Endothelial cell of umbilical vein (primary cell): ENCODE results near the gene BRSK1. TPM values are rescaled to one million over a fixed set of nuclear protein-coding genes. Genes with fewer than 3 reads are reported as not detected.
A peak's percentile ranks its signal among the peaks of the same experiment; 100 is the strongest.

Source experiments
- BruUV-seq: library from RNA; stranded (reverse); fragments of 400-500 nt; replicated peaks from 2 replicates; lab custom pipeline; 2021; lab: Mats Ljungman, UMichigan
- CTCF ChIA-PET: fragments of 300-600, 350-600 bp; sonication (Branson Sonifier 250); formaldehyde crosslinking; loops from one replicate; lab custom pipeline; 2021; ENCODE audit warnings: antibody characterized with exemption, inconsistent platforms; lab: Charles Lee
- POLR2A ChIA-PET: fragments of 300-600, 350-600 bp; sonication (Branson Sonifier 250); formaldehyde crosslinking; loops from one replicate; lab custom pipeline; 2021; ENCODE audit warnings: antibody characterized with exemption, inconsistent platforms; lab: Charles Lee
- DNase-seq: peaks from one replicate; pipeline ENCODE4 v3.0.0-alpha.2; 2011; ENCODE audit warnings: low read depth, low spot score
- FAIRE-seq: peaks from 2 replicates; lab custom pipeline; 2011; peaks lifted over from hg19 to GRCh38; lab: Jason Lieb, UNC
- H2AFZ ChIP-seq: 2 replicates; pipeline ENCODE4 v1.6.0; 2012; ENCODE audit warnings: low read depth, low read length, control low read depth, inconsistent platforms
- H3K27ac ChIP-seq: 2 replicates; pipeline ENCODE4 v1.5.1; 2011; ENCODE audit warnings: low read depth, mild to moderate bottlenecking, control low read depth, low read length, moderate library complexity; ENCODE audit not compliant: insufficient read depth
- H3K27me3 ChIP-seq, 2 experiments: 2 replicates each; pipeline versions ENCODE4 v1.6.0 to v1.6.1; 2011; ENCODE audit warnings: low read length in 2 of 2, mixed read lengths in 1 of 2; ENCODE audit not compliant: control insufficient read depth in 2 of 2, insufficient read depth in 2 of 2
- H3K36me3 ChIP-seq, 2 experiments: 2 replicates in 1 of 2; 3 replicates in 1 of 2; pipeline ENCODE4 v1.5.1; 2011; ENCODE audit warnings: low read length in 2 of 2, mild to moderate bottlenecking in 1 of 2, moderate library complexity in 1 of 2; ENCODE audit not compliant: control insufficient read depth in 2 of 2, insufficient read depth in 2 of 2; ENCODE audit errors: extremely low read depth in 1 of 2
- H3K4me1 ChIP-seq: 3 replicates; pipeline ENCODE4 v1.5.1; 2011; ENCODE audit warnings: mild to moderate bottlenecking, low read length; ENCODE audit not compliant: control insufficient read depth, insufficient read depth; ENCODE audit errors: extremely low read depth
- H3K4me2 ChIP-seq: 2 replicates; pipeline ENCODE4 v1.6.1; 2011; ENCODE audit warnings: low read length, control low read depth, mixed read lengths; ENCODE audit not compliant: insufficient read depth
- H3K4me3 ChIP-seq, 3 experiments: fragments of 200-600 bp in 1 of 3; sonication (generic), shearing (Covaris generic) in 1 of 3; replicated peaks in 1 of 3; 2 replicates each; pipeline ENCODE4 v1.5.1; 2011 to 2016; ENCODE audit warnings: control low read depth in 3 of 3, low read length in 3 of 3, mild to moderate bottlenecking in 2 of 3, inconsistent platforms in 1 of 3, low read depth in 1 of 3, moderate library complexity in 1 of 3; ENCODE audit not compliant: insufficient read depth in 1 of 3
- H3K79me2 ChIP-seq: 2 replicates; pipeline ENCODE4 v1.6.0; 2012; ENCODE audit warnings: low read length, inconsistent platforms; ENCODE audit not compliant: control insufficient read depth, insufficient read depth
- H3K9ac ChIP-seq: replicated peaks from 2 replicates; pipeline ENCODE3; 2011; ENCODE audit warnings: low read length, control low read depth; ENCODE audit not compliant: insufficient read depth; ENCODE audit errors: extremely low read depth
- H3K9me1 ChIP-seq: replicated peaks from 3 replicates; pipeline ENCODE4 v1.6.0; 2011; ENCODE audit warnings: mild to moderate bottlenecking, low read length; ENCODE audit not compliant: control insufficient read depth, insufficient read depth; ENCODE audit errors: extremely low read depth
- H3K9me3 ChIP-seq: replicated peaks from 2 replicates; pipeline ENCODE4 v1.5.1; 2012; ENCODE audit warnings: low read length, inconsistent platforms; ENCODE audit not compliant: control insufficient read depth, insufficient read depth
- H4K20me1 ChIP-seq: replicated peaks from 2 replicates; pipeline ENCODE3; 2011; ENCODE audit warnings: mild to moderate bottlenecking, low read length; ENCODE audit not compliant: control insufficient read depth, insufficient read depth; ENCODE audit errors: extremely low read depth
- CTCF ChIP-seq, 2 donors: IDR thresholded peaks; 1 replicate in 1 of 2; 2 replicates in 1 of 2; pipeline ENCODE4 v1.5.1; 2011; ENCODE audit warnings: low read length in 2 of 2, mild to moderate bottlenecking in 2 of 2, moderate library complexity in 2 of 2, control low read depth in 1 of 2, inconsistent platforms in 1 of 2, low read depth in 1 of 2; ENCODE audit not compliant: insufficient read depth in 1 of 2; ENCODE audit errors: extremely low read depth in 1 of 2
- EZH2 ChIP-seq: IDR thresholded peaks from 2 replicates; pipeline ENCODE4 v1.6.1; 2012; ENCODE audit warnings: borderline replicate concordance, low read depth, mild to moderate bottlenecking, moderate library complexity, low read length, inconsistent platforms; ENCODE audit not compliant: severe bottlenecking
- FOS ChIP-seq: IDR thresholded peaks from 2 replicates; pipeline ENCODE4 v1.6.1; 2011; ENCODE audit warnings: mild to moderate bottlenecking, low read length, moderate library complexity, borderline replicate concordance; ENCODE audit not compliant: insufficient read depth
- GATA2 ChIP-seq: IDR thresholded peaks from 2 replicates; pipeline ENCODE4 v1.7.0; 2011; ENCODE audit warnings: low read depth, mild to moderate bottlenecking, moderate library complexity, mixed read lengths, low read length; ENCODE audit not compliant: insufficient read length, insufficient read depth
- JUN ChIP-seq: IDR thresholded peaks from 2 replicates; pipeline ENCODE4 v1.6.1; 2011; ENCODE audit warnings: borderline replicate concordance, low read depth; ENCODE audit not compliant: insufficient read length, insufficient read depth
- MAX ChIP-seq: IDR thresholded peaks from 2 replicates; pipeline ENCODE4 v1.6.1; 2011; ENCODE audit not compliant: insufficient read depth, insufficient read length
- MYC ChIP-seq: IDR thresholded peaks from one replicate; pipeline ENCODE4 v1.6.1; 2011; ENCODE audit warnings: mild to moderate bottlenecking, low read depth, low read length
- POLR2A ChIP-seq: IDR thresholded peaks from 2 replicates; pipeline ENCODE4 v1.6.1; 2012; ENCODE audit warnings: low read depth, mild to moderate bottlenecking, control low read depth, low read length
- POLR2AphosphoS5 ChIP-seq: IDR thresholded peaks from 2 replicates; pipeline ENCODE4 v1.6.1; 2012; ENCODE audit warnings: low read depth, mild to moderate bottlenecking, control low read depth, low read length, moderate library complexity; ENCODE audit not compliant: insufficient read depth
- dilution Hi-C: fragments of 300-500 bp; cut with MboI; formaldehyde crosslinking; loops from one replicate; pipeline ENCODE4 v1.15.0; 2019; ENCODE audit warnings: low sequenced_read_pairs; ENCODE audit not compliant: extremely low pct_ligation_motif_present
- intact Hi-C: fragments of 100-400 bp; cut with micrococcal nuclease; formaldehyde crosslinking; loops from one replicate; pipeline ENCODE4 v1.10.0; 2022
- polyA plus RNA-seq, 4 experiments: library from polyadenylated mRNA; depleted of rRNA in 3 of 4; stranded (reverse) in 3 of 4; unstranded in 1 of 4; fragments of >200 nt; gene quantifications; 2 replicates each; pipeline versions ENCODE4 v1.2.1 to v1.2.3, GENCODE V29; 2011 to 2012; ENCODE audit warnings: missing spikeins in 1 of 4
- total RNA-seq: library from RNA; stranded (reverse); gene quantifications from 2 replicates; pipeline ENCODE4 v1.2.3, GENCODE V29; 2021

Gene BRSK1
- total and polyA plus RNA-seq, 2 donors (not counting 3 experiments of a cell fraction or from before 2014, with no cell fraction given): 0.33 to 0.44 TPM

DNA sequence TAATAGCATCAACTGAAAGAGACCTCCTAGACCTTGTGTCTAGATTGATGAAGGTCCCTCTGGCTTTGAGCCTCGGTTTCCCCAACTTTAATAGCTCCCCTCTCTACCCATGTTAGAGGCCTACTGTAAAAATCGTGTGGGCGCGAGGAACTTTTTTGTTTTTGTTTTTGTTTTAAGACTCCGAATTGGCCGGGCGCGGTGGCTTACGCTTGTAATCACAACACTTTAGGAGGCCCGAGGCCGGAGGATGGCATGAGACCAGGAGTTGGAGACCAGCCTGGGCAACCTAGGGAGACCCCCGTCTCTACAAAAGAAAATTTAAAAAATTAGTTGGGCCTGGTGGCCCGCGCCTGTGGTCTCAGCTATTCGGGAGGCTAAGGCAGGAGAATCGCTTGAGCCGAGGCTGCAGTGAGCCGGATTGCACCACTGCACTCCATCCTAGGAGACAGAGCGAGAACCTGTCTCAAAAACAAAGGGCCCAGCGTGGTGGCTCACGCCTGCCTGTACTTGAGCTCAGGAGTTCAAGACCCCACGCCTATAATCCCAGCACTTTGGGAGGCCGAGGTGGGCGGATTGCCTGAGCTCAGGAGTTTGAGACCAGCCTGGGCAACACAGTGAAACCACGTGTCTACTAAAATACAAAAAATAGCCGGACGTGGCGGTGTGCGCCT is 24.1 kb upstream of the BRSK1 start:
- peak overlapping the region in 2 of 3 experiments; percentile 17 to 53 for H3K4me3 ChIP-seq
- TSS peak; percentile 98 for BruUV-seq
- H3K9me1 ChIP-seq: no peaks in the 10 kb centered on the region
- peak overlapping the region; percentile 70 for H2AFZ ChIP-seq
- intact Hi-C loops: loop anchor here (1.0 to 10.0 kb wide), 9 partner anchors 21 to 345 kb away; partner anchors contain the start of genes DNAAF3, HSPBP1, KMT5C and ZNF524
- no peaks in the 10 kb centered on the region for H3K27me3 ChIP-seq
- ChIA-PET CTCF (interaction anchor here (0.6 to 1.4 kb wide), 10 partner anchors 20 to 244 kb away, joined by 3 to 13 read pairs (median 5); partner anchors contain the start of genes HSPBP1 and TMEM238), POLR2A (interaction anchor here (0.6 to 2.3 kb wide), 7 partner anchors 20 to 155 kb away, joined by 3 to 15 read pairs (median 7); partner anchors contain the start of genes HSPBP1, KMT5C and UBE2S)
- H3K79me2 ChIP-seq: peaks cover 38% of the 10 kb centered on the region
- H3K9me3 ChIP-seq: no peaks in the 10 kb centered on the region
- no peaks in the 10 kb centered on the region for H4K20me1 ChIP-seq
- peaks cover 33% of the 10 kb centered on the region for H3K4me1 ChIP-seq
- H3K27ac ChIP-seq: peak overlapping the region; percentile 86
- no peak for DNase-seq
- peak overlapping the region; percentile 87 for H3K9ac ChIP-seq
- no peak for FAIRE-seq
- TF ChIP-seq EZH2: no peak
- TF ChIP-seq FOS: no peak
- TF ChIP-seq JUN: no peak
- no peak for TF ChIP-seq MAX
- TF ChIP-seq CTCF (IDR thresholded peaks at IDR 0.05; ENCODE audit: extremely low read depth in 1 of 2, insufficient read depth in 1 of 2, low read depth in 1 of 2, low read length in 2 of 2): no peak
- no peak for TF ChIP-seq POLR2AphosphoS5
- TF ChIP-seq GATA2: no peak
- no peak for TF ChIP-seq POLR2A
- TF ChIP-seq MYC: no peak
- peak overlapping the region; percentile 77 for H3K4me2 ChIP-seq
- dilution Hi-C loops: no loop called here
- H3K36me3 ChIP-seq: no peaks in the 10 kb centered on the region
